H1 (cell line): ENCODE results near the gene CHRD. TPM values are rescaled to one million over a fixed set of nuclear protein-coding genes. Genes with fewer than 3 reads are reported as not detected.

Experiments used
- CTCF ChIA-PET: fragments of 300-600 bp; sonication (Branson Sonifier 250); formaldehyde crosslinking; loops from one replicate; lab custom pipeline; 2021; ENCODE audit not compliant: partially characterized antibody; lab: Charles Lee
- POLR2A ChIA-PET: fragments of 300-600 bp; sonication (Branson Sonifier 250); formaldehyde crosslinking; loops from one replicate; lab custom pipeline; 2021; ENCODE audit warnings: inconsistent platforms; ENCODE audit not compliant: partially characterized antibody; lab: Charles Lee
- DNase-seq, 2 experiments: peaks; one replicate each; pipeline versions ENCODE4 v3.0.0 to v3.0.0-alpha.2; 2010 to 2022; ENCODE audit warnings: low spot score in 2 of 2, low read depth in 1 of 2, mixed read lengths in 1 of 2
- FAIRE-seq: peaks from 2 replicates; lab custom pipeline; 2011; peaks lifted over from hg19 to GRCh38; lab: Jason Lieb, UNC
- H2AFZ ChIP-seq: 2 replicates; pipeline ENCODE4 v1.8.1; 2012; ENCODE audit warnings: low read length, inconsistent platforms
- H2AK5ac ChIP-seq: 2 replicates; pipeline ENCODE4 v1.6.1; 2013; ENCODE audit warnings: low read depth, low read length
- H2BK120ac ChIP-seq: replicated peaks from 2 replicates; pipeline ENCODE3; 2013; ENCODE audit warnings: low read depth, low read length, inconsistent platforms
- H2BK12ac ChIP-seq: 2 replicates; pipeline ENCODE4 v1.6.1; 2013; ENCODE audit warnings: low read depth, low read length
- H2BK15ac ChIP-seq: 2 replicates; pipeline ENCODE4 v1.6.1; 2013; ENCODE audit warnings: low read length
- H2BK20ac ChIP-seq: 2 replicates; pipeline ENCODE4 v1.6.1; 2013; ENCODE audit warnings: low read length
- H2BK5ac ChIP-seq: 2 replicates; pipeline ENCODE4 v1.6.1; 2013; ENCODE audit warnings: low read depth, low read length
- H3K14ac ChIP-seq: 2 replicates; pipeline ENCODE4 v1.6.1; 2013; ENCODE audit warnings: inconsistent platforms; ENCODE audit not compliant: insufficient read length
- H3K18ac ChIP-seq: 2 replicates; pipeline ENCODE4 v1.6.1; 2013; ENCODE audit warnings: low read length; ENCODE audit errors: extremely low read depth
- H3K23ac ChIP-seq: 2 replicates; pipeline ENCODE4 v1.6.1; 2013; ENCODE audit warnings: inconsistent platforms; ENCODE audit not compliant: insufficient read length
- H3K23me2 ChIP-seq: 2 replicates; pipeline ENCODE4 v1.6.1; 2013; ENCODE audit warnings: low read depth, low read length
- H3K27ac ChIP-seq: 2 replicates; pipeline ENCODE4 v1.6.1; 2011; ENCODE audit warnings: low read depth, low read length, inconsistent platforms
- H3K27me3 ChIP-seq, 4 experiments: replicated peaks in 1 of 4; 1 replicate in 1 of 4; 2 replicates in 3 of 4; pipeline versions ENCODE4 v1.6.1 to v1.8.1; 2011 to 2013; ENCODE audit warnings: low read length in 3 of 4, mild to moderate bottlenecking in 3 of 4, inconsistent platforms in 2 of 4, mixed read lengths in 2 of 4, moderate library complexity in 1 of 4; ENCODE audit not compliant: control insufficient read depth in 3 of 4, insufficient read depth in 3 of 4; ENCODE audit errors: extremely low read depth in 1 of 4
- H3K36me3 ChIP-seq, 4 experiments: 2 replicates each; pipeline versions ENCODE4 v1.6.1 to v1.8.1; 2011 to 2013; ENCODE audit warnings: mild to moderate bottlenecking in 4 of 4, low read length in 3 of 4, moderate library complexity in 2 of 4, control low read depth in 1 of 4, inconsistent platforms in 1 of 4; ENCODE audit not compliant: insufficient read depth in 4 of 4, control insufficient read depth in 2 of 4
- H3K4ac ChIP-seq: replicated peaks from 2 replicates; pipeline ENCODE3; 2013; ENCODE audit warnings: low read length, low read depth, mixed read lengths, inconsistent platforms; ENCODE audit not compliant: insufficient read length
- H3K4me1 ChIP-seq, 4 experiments: replicated peaks in 1 of 4; 1 replicate in 1 of 4; 2 replicates in 3 of 4; pipeline versions ENCODE4 v1.6.1 to v1.8.1; 2011 to 2013; ENCODE audit warnings: low read length in 3 of 4, inconsistent platforms in 2 of 4, mixed read lengths in 1 of 4; ENCODE audit not compliant: insufficient read depth in 4 of 4, control insufficient read depth in 3 of 4
- H3K4me2 ChIP-seq, 2 experiments: 2 replicates each; pipeline versions ENCODE4 v1.6.1 to v1.8.1; 2011 to 2013; ENCODE audit warnings: low read depth in 2 of 2, low read length in 2 of 2, control low read depth in 1 of 2, inconsistent platforms in 1 of 2, mild to moderate bottlenecking in 1 of 2; ENCODE audit not compliant: insufficient read depth in 1 of 2
- H3K4me3 ChIP-seq, 4 experiments: fragments of 200-600, 300-600 bp in 1 of 4; sonication (generic), shearing (Covaris generic), sonication (Bioruptor Twin) in 1 of 4; 2 replicates each; pipeline versions ENCODE4 v1.5.1 to v1.8.1; 2011 to 2016; ENCODE audit warnings: low read length in 4 of 4, low read depth in 3 of 4, control low read depth in 2 of 4, inconsistent platforms in 2 of 4, mild to moderate bottlenecking in 2 of 4, mixed read lengths in 1 of 4, moderate library complexity in 1 of 4; ENCODE audit not compliant: insufficient read depth in 2 of 4; ENCODE audit errors: extremely low read depth in 1 of 4
- H3K56ac ChIP-seq: replicated peaks from 2 replicates; pipeline ENCODE3; 2013; ENCODE audit warnings: low read depth, mild to moderate bottlenecking, mixed read lengths, low read length, inconsistent platforms; ENCODE audit not compliant: insufficient read length
- H3K79me1 ChIP-seq: 2 replicates; pipeline ENCODE4 v1.6.1; 2013; ENCODE audit warnings: low read depth, low read length, control low read depth
- H3K79me2 ChIP-seq, 2 experiments: 2 replicates each; pipeline versions ENCODE4 v1.6.1 to v1.8.1; 2012 to 2013; ENCODE audit warnings: low read length in 2 of 2, mild to moderate bottlenecking in 2 of 2, inconsistent platforms in 1 of 2; ENCODE audit not compliant: insufficient read depth in 2 of 2, control insufficient read depth in 1 of 2
- H3K9ac ChIP-seq, 4 experiments: replicated peaks in 1 of 4; 1 replicate in 1 of 4; 2 replicates in 3 of 4; pipeline versions ENCODE4 v1.6.1 to v1.8.1; 2011 to 2013; ENCODE audit warnings: low read depth in 3 of 4, low read length in 3 of 4, control low read depth in 2 of 4, mild to moderate bottlenecking in 2 of 4, moderate library complexity in 2 of 4, inconsistent platforms in 1 of 4; ENCODE audit errors: extremely low read depth in 1 of 4
- H3K9me3 ChIP-seq, 2 experiments: 2 replicates each; pipeline versions ENCODE4 v1.6.1 to v1.8.1; 2012 to 2013; ENCODE audit warnings: mild to moderate bottlenecking in 2 of 2, moderate library complexity in 2 of 2, control low read depth in 1 of 2, inconsistent platforms in 1 of 2, low read depth in 1 of 2, low read length in 1 of 2, mixed read lengths in 1 of 2; ENCODE audit not compliant: insufficient read depth in 2 of 2
- H4K20me1 ChIP-seq, 2 experiments: replicated peaks in 1 of 2; 2 replicates each; pipeline versions ENCODE3 to v1.8.1; 2011 to 2013; ENCODE audit warnings: inconsistent platforms in 2 of 2, low read length in 2 of 2, mild to moderate bottlenecking in 1 of 2; ENCODE audit not compliant: insufficient read depth in 2 of 2, control insufficient read depth in 1 of 2
- H4K5ac ChIP-seq: 2 replicates; pipeline ENCODE4 v1.6.1; 2013; ENCODE audit warnings: low read length, low read depth, mixed read lengths, inconsistent platforms; ENCODE audit not compliant: insufficient read length
- H4K8ac ChIP-seq: 2 replicates; pipeline ENCODE4 v1.8.0; 2013; ENCODE audit warnings: mild to moderate bottlenecking, moderate library complexity, low read length, inconsistent platforms; ENCODE audit not compliant: insufficient read depth; ENCODE audit errors: extremely low read depth
- H4K91ac ChIP-seq: replicated peaks from 2 replicates; pipeline ENCODE3; 2013; ENCODE audit warnings: low read length, mixed read lengths, inconsistent platforms; ENCODE audit not compliant: insufficient read length
- BCL11A ChIP-seq, 2 experiments: IDR thresholded peaks; one replicate each; pipeline ENCODE4 v1.6.1; 2011; ENCODE audit warnings: low read depth in 2 of 2, low read length in 2 of 2, mild to moderate bottlenecking in 2 of 2
- CBX5 ChIP-seq: fragments of 300-800, 300-1000 bp; sonication (generic); IDR thresholded peaks from 2 replicates; pipeline ENCODE4 v1.7.1; 2016; ENCODE audit warnings: antibody characterized with exemption, low read length, low read depth
- EGR1 ChIP-seq: IDR thresholded peaks from 2 replicates; pipeline ENCODE4 v1.6.1; 2011; ENCODE audit warnings: low read depth, low read length, borderline replicate concordance
- MAX ChIP-seq: IDR thresholded peaks from 2 replicates; pipeline ENCODE4 v1.6.1; 2012; ENCODE audit warnings: inconsistent platforms
- POLR2A ChIP-seq, 2 experiments: IDR thresholded peaks; 1 replicate in 1 of 2; 2 replicates in 1 of 2; pipeline ENCODE4 v1.6.1; 2011; ENCODE audit warnings: low read depth in 2 of 2, low read length in 2 of 2, mild to moderate bottlenecking in 2 of 2; ENCODE audit errors: control extremely low read depth in 1 of 2
- RNF2 ChIP-seq: fragments of 200-900, 300-1000 bp; sonication (generic); IDR thresholded peaks from 2 replicates; pipeline ENCODE4 v1.7.1; 2016; ENCODE audit warnings: borderline replicate concordance, low read depth, mild to moderate bottlenecking, antibody characterized with exemption, low read length; ENCODE audit not compliant: poor library complexity, severe bottlenecking; ENCODE audit errors: missing control alignments
- SIX5 ChIP-seq: IDR thresholded peaks from 2 replicates; pipeline ENCODE4 v1.6.1; 2011; ENCODE audit warnings: mild to moderate bottlenecking, low read depth, low read length
- SP2 ChIP-seq: IDR thresholded peaks from 2 replicates; pipeline ENCODE4 v1.6.1; 2012; ENCODE audit warnings: mild to moderate bottlenecking, low read length, inconsistent platforms
- ZNF274 ChIP-seq: IDR thresholded peaks from 2 replicates; pipeline ENCODE4 v1.7.0; 2012; ENCODE audit warnings: low read length, borderline replicate concordance; ENCODE audit errors: extremely low read depth
- WGBS, 2 experiments: shearing (Covaris generic) in 1 of 2; methylation state at CpG; one replicate each; pipeline versions ENCODE4 v1.1.6 to v1.1.7; 2013 to 2015; ENCODE audit warnings: low lambda C conversion rate in 2 of 2, mixed read lengths in 2 of 2, inconsistent platforms in 1 of 2, low coverage in 1 of 2, missing lambda C conversion rate in 1 of 2; ENCODE audit not compliant: insufficient replicate concordance in 2 of 2, insufficient coverage in 1 of 2, insufficient read length in 1 of 2; ENCODE audit errors: extremely low coverage in 1 of 2, missing lambda C conversion rate in 1 of 2; 5-methylcytosine and 5-hydroxymethylcytosine counted together
- polyA plus RNA-seq, 7 experiments: library from polyadenylated mRNA; depleted of rRNA in 3 of 7; stranded (reverse) in 5 of 7; unstranded in 2 of 7; fragments of >200 nt in 5 of 7; fragments of 200-250 nt in 2 of 7; gene quantifications; 1 replicate in 5 of 7; 2 replicates in 1 of 7; 4 replicates in 1 of 7; pipeline versions ENCODE4 v1.2.1 to v1.2.3, GENCODE V29; 2011 to 2013; ENCODE audit warnings: missing spikeins in 2 of 7, mixed read lengths in 2 of 7
- total RNA-seq: library from RNA; stranded (reverse); fragmentation: NEBNext Ultra II Directional; extraction: Animal tissue kit (Norgen Biotek cat#: 25700); gene quantifications from 2 replicates; pipeline ENCODE4 v1.2.1, GENCODE V29; 2021

CHRD gene
- total and polyA plus RNA-seq, 2 of the 8 experiments (the other 6 are each of a cell fraction or from before 2014, with no cell fraction given) = 0.62 to 0.86 TPM

- CTCF ChIA-PET = interaction anchor here (0.8 to 4.2 kb wide), 16 partner anchors 9 to 152 kb away, joined by 3 to 34 read pairs (median 4); partner anchors contain the start of gene THPO
- H2AK5ac ChIP-seq = no peak overlapping the region
- DNase-seq (no peak), FAIRE-seq (no peak)
- no peak overlapping the region for H3K27ac ChIP-seq
- no peak overlapping the region; a peak in 1 of 7 replicates for H3K9ac ChIP-seq
- H3K36me3 ChIP-seq = no peaks in the 10 kb centered on the region
- peaks cover 0 to 3% (median under 1%) of the 10 kb centered on the region in 4 experiments; a peak in 3 of 7 replicates for H3K27me3 ChIP-seq
- H4K8ac ChIP-seq = no peak overlapping the region
- no peak overlapping the region for H2BK120ac ChIP-seq
- H3K79me1 ChIP-seq = no peaks in the 10 kb centered on the region
- H2BK5ac ChIP-seq = no peak overlapping the region
- H3K23me2 ChIP-seq = no peaks in the 10 kb centered on the region
- no peak overlapping the region for H3K4me2 ChIP-seq
- peaks cover 0 to 3% (median 0%) of the 10 kb centered on the region in 4 experiments; a peak in 2 of 7 replicates for H3K4me1 ChIP-seq
- no peak overlapping the region for H3K18ac ChIP-seq
- no peak overlapping the region for H2BK12ac ChIP-seq
- H3K4me3 ChIP-seq = no peak overlapping the region
- no peak overlapping the region for H4K91ac ChIP-seq
- no peak overlapping the region for H2BK15ac ChIP-seq
- H3K23ac ChIP-seq = no peak overlapping the region
- WGBS, 2 experiments = 72% methylated on average over 5 of the region's 5 CpGs; no CpG with 5 or more reads in 1 of the 2 experiments
- H3K14ac ChIP-seq = no peak overlapping the region
- no peaks in the 10 kb centered on the region for H4K20me1 ChIP-seq
- H3K4ac ChIP-seq = peak overlapping the region; percentile 57
- H3K9me3 ChIP-seq = no peaks in the 10 kb centered on the region
- H2BK20ac ChIP-seq = no peak overlapping the region
- no peak overlapping the region for H4K5ac ChIP-seq
- H3K79me2 ChIP-seq = no peaks in the 10 kb centered on the region
- POLR2A ChIA-PET = interaction anchor here (0.8 to 1.7 kb wide), 2 partner anchors 8 to 30 kb away, joined by 4 to 5 read pairs; no protein-coding TSS in a partner anchor
- H2AFZ ChIP-seq = no peak overlapping the region
- no peak overlapping the region for H3K56ac ChIP-seq
- no peak for TF ChIP-seq SP2
- TF ChIP-seq BCL11A (IDR thresholded peaks at IDR 0.05; ENCODE audit: low read depth in 2 of 2, low read length in 2 of 2) = no peak
- no peak for TF ChIP-seq RNF2
- TF ChIP-seq CBX5 = no peak
- TF ChIP-seq SIX5 = no peak
- no peak for TF ChIP-seq EGR1
- no peak for TF ChIP-seq ZNF274
- TF ChIP-seq MAX = no peak
- no peak for TF ChIP-seq POLR2A (IDR thresholded peaks at IDR 0.05; ENCODE audit: control extremely low read depth in 1 of 2, low read depth in 2 of 2, low read length in 2 of 2)
These were observed 9.5 kb downstream of the CHRD start for GRCh38 chr3:184389384-184389783.
